GM21367 (cell line): Measurements from ENCODE around the gene FATE1.
"Not testable (repeated sequence)": the region's sequence is repeated elsewhere in the genome, so short reads cannot be mapped to it uniquely, and the experiment has no call there.

Experiments
- ATAC-seq: cut with Tn5 transposase; IDR thresholded peaks from one replicate; pipeline ENCODE4 v1.9.1; 2021; ENCODE audit not compliant: unreplicated experiment

Gene FATE1, protein sequence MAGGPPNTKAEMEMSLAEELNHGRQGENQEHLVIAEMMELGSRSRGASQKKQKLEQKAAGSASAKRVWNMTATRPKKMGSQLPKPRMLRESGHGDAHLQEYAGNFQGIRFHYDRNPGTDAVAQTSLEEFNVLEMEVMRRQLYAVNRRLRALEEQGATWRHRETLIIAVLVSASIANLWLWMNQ

DNA sequence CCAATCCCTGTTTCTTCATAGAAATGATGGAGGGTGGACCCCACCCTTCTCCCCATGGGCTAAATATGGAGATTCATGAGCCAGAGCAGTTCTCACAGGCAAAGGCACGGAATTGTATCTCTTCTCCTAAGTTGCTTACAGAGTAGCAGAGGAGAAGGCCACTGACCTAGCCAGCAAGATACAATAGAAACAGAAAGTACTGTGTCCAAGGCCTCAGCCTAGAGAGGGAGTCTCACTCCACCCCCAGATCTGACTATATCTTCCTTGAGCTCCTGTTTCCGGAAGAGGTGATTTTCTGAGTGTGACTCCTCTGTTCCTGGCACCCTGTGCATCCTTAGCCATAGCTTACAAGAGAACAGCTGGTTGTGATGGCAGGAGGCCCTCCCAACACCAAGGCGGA, at the start of gene FATE1:
TSS of gene FATE1 (plus strand) at position 284 of the 400 bp plus-strand sequence. CDS start at position 369, 85 bp downstream.
- ATAC-seq: no peak

DNA sequence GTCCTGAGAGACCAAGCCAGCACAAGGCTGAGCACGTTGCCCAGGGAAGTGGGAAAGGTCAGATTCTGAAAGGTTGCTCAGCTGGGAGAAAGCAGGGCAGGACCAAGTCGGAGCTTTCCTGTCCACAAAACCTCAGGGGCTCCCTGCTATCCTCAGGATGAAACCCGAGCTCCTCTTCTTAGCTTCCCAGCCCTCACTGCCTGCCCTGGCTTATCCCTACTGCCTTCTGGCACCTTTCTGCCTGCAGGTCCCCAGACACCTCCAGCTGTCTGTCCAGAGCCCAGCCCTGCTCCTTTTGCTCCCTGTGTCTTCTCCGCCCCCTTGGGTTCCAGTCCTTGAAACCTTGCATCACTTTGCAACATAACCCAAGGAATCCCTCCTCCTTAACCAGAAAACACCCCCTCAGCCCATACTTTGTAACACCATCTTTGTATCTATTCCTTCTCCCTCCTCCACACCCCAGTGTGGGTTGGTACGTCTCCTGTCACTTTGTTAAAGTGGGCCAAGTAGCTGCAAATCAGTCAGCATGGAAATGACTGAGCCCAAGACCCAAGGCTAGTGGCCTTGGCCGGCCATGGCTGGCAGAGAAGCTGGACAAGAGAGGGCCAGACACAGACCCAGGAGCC, 40.6 kb upstream of the FATE1 start:
- no peak for ATAC-seq

DNA sequence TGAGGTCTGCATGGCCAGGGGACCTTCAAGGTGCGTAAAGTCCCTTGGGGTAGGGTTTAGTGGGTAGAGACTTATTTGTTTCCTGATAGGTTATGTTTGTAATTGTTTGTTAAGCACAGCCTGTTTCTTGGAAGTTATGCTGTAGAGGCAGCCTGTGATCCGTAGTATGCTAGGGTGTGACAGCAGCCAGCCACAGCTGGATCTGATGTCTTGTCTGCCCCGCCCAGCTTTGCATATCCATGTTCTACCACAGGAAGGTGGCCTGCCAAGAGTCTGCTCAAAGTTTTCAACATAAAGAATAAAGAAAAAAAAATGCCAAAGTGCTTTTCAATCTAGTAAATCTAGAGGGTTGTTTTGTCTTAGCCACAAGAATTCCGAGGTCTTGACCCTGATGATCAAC, 39.6 kb upstream of the FATE1 start:
- ATAC-seq: no peak

DNA sequence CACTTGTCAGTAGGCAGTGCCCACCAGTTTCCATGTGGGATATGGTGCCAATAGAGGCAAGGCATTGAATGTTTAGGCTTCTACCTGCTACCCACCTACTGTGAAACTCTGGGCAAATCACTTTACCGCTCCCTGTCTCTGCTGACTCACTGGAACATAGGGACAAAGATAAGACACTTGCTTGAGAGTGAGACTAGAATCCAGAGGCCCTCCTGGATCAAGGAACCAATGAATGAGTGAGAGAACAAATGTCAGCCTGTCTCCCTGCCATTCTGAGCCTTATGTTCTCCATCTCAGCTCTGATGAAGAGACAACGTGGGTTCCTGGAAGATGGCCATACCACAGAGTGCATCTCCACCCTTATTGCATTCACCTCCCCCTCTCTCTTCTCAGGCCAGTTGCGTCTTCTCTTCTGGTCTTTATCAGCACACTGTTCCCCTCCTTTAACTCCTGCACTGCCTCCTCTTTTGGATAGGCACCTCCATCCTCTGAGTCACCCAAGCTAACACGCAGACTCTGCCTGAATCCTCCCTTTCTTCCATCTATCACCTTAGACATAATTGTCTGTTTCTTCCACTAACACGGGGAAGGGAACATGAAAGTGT, 35.9 kb upstream of the FATE1 start:
- no peak for ATAC-seq

DNA sequence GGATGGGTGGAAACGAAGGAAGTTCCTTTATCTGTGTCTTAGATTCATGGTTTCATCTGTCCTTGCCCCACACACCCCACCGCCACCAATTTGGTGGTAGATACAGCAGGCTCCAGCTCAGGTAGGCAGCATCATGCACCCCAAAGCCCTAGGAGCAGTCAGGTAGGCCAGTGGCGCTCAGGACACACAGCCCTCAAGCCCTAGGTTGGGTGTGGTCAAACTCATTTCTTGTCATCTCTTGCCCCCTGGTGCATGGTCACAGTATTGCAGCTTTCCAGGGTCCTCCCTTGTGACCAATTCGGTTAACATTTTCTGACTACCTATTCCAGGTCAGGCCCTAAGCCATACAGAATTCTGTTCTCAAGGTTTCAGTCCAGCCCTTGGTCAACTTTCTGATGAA, 35.0 kb upstream of the FATE1 start:
- ATAC-seq: peak; percentile 82

DNA sequence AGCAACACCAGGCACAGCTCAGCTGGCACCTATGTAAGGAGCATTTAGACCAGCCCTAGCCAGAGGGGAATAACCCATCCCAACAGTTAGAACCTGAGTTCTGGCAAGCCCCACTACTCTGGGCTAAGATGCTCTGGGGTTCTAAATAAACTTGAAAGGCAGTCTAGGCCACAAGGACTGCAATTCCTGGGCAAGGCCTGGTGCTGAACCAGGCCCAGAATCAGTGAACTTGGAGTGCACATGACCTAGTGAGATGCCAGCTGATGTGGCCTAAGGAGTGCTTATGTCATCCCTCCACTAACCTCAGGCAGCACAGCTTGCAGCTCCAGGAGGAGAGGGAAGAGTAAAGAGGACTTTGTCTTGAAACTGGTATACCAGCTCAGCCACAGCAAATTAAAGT, 28.2 kb upstream of the FATE1 start:
- no peak for ATAC-seq

DNA sequence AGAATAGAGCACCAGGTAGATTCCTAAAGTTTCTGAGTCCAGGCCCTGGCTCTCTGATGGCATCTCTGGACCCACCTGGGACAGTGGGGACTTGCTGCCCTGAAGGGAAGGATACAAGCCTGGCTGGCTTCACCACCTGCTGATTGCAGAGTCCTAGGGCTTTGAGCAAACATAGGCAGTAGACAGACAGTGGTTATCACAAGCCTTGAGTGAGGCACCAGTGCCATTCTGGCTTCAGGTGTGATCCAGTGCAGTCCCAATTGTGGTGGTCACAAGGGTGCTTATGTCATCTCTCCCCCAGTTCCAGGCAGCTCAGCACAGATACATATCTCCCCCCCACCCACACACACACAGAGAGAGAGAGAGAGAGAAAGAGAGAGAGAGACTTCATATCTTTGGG, 27.1 kb upstream of the FATE1 start:
- no peak for ATAC-seq

DNA sequence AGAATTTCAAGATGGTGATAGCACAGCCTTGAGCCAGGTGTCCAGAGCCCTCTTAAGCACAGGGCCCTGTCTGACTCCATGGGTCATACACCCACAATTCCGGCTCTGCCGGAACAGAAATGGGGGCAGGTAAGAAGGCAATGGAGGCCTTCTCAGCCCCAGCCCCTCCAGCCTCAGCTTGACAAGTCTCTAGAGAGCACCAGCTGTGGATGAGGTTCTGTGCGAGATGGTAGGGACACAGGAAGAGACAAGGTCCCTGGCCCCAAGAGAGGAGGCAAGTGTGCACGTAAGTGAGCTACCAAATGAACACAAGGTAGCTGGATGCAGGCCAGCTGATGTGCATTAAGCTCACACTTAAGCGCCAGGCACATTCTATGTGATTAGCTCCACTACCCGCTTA, 23.0 kb upstream of the FATE1 start:
- no peak for ATAC-seq

DNA sequence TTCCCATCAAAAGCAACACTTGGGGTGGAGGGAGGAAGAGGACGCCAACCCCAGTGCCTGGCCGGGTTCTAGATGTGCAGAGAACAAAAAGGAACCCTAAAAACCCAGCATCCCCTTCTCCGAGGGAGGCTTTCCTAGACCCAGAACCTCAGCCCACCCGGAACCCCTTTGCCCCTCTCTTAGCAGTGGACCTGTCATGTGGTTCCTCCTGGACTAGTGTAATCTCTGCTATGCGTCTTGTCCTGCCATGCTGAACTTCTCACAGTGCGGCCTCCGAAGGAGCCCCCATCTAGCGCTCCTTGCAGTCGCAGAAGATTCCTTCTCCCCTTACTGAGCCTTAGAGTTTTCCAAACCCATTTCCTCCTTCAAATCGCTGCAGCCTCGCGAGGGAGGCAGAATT, 21.7 kb upstream of the FATE1 start:
- no peak for ATAC-seq

DNA sequence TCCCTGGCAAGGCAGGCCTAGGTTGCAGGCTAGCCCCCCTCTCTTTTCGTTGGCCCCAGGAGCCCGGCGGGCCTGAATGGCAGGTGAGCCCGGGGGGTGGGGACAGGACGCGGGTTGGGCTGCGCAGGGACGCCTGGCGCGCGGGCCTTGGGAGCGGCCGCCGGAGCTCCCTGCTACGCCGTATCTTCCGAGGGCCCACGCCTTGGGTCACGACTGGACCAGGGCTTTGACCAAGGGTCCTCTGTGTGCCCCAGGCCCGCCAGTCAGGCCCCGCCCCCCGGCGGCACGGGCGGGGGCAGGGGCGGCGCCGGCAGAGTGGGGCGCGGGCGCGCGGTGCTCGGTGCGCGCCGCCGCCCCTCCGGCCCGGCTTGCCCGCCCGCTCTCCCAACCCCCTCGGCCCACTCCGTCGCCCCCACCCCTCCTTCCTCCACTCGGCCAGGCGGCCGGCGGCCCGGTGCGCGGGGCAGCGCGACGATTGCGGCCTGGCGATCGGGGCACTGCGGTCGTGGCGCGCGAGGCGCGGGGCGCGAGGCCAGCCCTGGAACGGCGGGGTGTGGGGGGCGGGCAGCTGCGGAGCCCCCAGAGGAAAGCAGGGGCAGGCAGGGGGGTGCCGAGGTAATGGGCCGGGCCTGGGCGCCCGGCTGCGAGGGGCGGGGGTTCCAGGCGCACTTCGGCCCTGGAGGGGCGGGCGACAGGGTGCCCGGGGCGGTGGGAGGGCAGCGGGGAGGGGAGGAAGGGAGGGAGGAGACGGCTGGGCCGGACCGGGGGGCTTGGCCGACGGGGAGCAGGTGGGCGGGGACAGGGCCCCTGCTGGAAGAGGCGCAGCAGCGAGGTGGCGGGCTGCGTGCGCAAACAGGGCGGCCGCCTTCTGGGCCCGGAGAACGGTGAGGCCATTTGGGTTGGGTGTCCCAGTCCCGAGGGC, 20.9 kb upstream of the FATE1 start, which contains the start of gene PRRG3:
TSS of gene PRRG3 (plus strand) at position 798 of the 922 bp plus-strand sequence. CDS start 3,357 bp downstream, outside the sequence.
- ATAC-seq: no peak

DNA sequence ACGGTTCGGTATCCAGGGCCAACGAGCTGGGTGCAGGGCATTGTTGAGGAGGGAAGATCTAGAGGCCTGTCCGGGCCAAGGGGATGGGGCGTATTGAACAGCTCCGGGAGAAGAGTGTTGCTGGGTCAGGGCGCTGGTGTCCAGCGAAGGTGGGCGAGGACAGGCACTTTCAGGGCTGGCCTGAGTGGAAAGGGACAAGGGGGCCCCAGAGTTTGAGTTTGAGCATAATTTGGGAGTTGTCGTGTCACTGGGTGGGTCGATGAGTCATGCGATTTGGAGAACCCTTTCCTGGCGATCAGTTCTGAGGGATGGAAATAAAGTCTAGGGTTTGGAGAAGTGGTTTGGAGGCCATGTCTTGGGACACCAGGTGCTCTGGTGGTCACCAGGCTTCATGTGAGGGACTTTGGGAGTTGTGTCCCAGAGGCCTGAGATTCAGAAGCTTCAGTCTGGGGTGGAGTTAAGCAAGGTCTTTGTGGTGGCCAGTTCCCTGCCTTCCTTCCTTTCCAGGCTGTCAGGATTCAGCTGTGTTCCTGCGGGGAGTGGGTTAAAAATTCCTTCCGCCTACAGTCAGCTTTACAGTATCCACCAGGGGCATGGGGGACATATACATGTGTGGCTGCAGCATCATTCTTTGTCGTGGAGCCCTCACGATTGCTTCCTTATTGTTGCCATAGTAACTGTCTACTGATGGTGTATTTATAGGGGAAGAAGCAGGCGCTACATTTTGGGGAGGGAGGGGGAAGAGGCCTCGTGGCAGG, 20.1 kb upstream of the FATE1 start:
- no peak for ATAC-seq

DNA sequence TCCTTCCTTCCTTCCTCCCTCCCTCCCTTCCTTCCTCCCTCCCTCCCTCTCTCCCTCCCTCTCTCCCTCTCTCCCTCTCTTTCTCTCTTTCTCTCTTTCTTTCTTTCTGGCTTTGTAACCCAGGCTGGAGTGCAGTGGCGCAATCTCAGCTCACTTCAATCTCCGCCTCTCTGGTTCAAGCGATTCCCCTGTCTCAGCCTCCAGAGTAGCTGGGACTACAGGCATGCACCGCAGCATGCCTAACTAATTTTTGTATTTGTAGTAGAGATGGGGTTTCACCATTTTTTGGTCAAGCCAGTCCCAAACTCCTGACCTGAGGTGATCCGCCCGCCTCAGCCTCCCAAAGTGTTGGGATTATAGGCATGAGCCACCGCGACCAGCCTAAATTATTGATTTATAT, 18.8 kb upstream of the FATE1 start:
- ATAC-seq: not testable (repeated sequence)

DNA sequence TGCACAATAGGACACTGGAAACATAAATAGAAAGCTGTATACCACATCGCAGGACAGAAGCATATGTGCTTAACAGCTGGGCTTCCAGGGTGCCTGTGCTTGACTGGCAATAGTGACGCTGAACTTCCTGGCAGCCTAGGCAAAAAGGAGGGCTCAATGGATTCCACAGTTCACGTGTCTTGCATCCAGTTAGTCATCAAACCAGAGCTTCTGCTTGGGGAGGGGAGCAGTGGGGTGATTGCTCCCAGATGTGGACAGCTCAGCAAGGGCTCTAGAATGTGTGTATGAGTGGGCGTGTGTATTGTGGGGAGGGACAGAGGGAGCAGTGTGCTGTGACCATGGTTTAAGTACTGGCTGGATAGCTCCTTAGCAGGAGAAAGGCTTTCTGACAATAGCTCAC, 18.3 kb upstream of the FATE1 start:
- ATAC-seq: no peak

DNA sequence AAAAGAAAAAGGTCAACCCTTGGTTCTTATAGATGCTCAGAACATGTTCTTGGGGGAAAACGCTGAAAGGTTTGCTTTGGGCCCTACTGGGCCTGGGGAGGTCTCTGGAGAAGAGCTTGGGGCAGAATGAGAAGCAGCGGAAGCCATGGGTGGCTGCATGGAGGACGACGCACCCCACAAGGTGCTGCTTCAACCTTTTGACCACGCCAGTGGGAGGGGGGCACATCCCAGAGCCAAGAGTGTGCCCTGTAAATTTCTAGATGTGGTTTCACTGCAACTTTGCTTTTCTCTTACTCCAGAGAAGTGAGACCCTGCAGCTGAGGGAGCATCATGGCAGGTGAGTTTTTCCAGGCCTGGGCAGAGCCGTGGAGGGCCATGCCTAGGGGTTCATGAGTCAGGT, 17.4 kb upstream of the FATE1 start:
- no peak for ATAC-seq

DNA sequence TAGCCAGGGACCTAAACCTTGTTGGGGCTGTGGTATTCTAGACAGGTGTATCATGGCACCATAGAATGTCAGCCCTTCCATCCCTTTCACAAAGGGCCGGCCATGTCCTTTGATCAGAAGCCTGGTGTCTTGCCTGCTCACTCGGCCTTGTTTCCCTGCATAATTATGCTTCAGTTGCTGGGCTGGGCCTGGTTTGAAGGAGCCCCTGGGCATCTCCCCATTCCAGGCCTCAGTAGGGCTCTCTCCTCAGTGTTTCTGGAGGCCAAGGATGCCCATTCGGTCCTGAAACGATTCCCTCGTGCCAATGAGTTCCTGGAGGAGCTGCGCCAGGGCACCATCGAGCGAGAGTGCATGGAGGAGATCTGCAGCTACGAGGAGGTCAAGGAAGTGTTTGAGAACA, 16.1 kb upstream of the FATE1 start:
- no peak for ATAC-seq

DNA sequence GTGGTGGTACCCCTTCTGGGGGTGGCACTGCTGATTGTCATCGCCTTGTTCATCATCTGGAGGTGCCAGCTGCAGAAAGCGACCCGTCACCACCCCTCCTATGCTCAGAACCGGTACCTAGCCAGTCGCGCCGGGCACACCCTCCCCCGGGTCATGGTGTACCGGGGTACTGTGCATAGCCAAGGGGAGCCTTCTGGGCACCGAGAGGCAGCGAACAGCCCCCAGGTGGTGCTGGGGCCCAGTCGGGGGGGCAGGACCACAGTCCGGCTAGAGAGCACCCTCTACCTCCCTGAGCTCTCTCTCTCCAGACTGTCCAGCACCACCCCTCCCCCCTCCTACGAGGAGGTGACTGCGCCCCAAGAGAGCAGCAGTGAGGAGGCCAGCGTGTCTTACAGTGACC, 15.3 kb upstream of the FATE1 start:
- no peak for ATAC-seq

DNA sequence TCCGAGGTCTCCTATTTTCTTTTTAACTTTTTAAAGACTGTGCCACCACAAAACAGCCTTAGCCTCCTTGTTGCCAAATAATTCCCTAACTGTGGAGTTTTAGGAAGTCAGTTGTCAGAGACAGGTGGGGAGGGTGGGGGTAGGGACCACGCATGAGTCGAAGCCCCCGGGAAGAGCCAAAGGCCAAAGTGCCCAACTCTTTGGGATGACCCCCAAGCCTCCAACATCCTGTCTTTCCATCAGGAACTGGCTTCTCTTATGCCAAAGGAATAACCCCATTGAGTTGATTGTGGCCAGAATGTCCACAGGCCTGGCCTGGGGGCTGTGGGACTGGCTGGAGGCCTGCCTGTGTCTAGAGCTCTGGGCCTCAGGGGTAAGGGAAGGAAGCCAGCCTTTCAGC, 14.8 kb upstream of the FATE1 start:
- ATAC-seq: no peak

DNA sequence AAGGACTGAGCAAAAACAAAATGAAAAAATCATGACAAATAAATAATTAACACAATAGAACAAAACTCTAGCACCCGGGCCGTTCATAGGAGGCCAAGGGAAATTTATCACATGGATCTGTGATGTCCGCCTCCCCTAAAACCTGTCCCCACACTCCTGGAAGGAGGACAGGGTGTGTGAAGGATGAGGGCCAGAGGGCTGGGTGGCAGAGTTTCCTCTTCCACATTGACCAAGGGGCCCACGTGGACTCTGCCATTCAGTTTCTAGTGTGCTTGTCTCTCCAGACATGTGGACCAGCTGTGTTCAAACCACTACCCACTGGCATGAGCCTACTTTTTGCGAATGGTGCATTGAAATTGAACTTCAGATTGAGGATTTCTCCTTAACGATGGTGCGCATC, 14.3 kb upstream of the FATE1 start:
- ATAC-seq: no peak

DNA sequence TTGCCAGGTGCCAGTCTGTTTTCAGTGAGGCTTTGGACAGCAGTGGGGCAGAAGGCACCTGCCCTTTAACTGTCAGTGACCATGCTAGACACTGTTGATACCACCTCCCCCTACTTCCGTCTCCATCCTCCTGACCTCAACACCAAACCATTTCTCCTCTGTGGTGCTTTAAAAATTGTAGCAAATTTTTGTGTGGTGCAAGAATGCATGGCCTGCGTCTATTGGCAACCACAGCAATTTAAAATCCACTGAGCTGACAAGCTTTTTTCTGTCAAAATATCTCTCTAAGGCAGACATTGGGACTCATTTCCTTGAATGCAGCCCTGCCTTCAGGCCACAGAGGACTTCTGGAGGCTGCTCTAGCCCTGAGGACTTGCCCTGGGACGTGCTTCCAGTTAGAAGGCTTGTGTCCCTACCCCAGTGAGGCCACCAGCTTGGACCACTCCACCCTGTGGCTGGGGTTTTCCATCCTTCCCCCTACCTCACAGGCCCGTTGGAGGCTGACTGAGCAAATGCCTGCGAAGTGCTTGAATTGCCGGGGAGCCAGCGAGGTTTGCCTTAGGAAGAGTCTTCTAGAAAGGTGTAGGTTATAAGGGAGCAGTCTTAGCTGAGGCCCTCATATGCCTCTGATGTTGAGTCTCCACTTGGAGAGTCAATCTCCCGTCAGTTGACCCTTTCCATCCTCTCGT, 13.7 kb upstream of the FATE1 start:
- ATAC-seq: no peak

DNA sequence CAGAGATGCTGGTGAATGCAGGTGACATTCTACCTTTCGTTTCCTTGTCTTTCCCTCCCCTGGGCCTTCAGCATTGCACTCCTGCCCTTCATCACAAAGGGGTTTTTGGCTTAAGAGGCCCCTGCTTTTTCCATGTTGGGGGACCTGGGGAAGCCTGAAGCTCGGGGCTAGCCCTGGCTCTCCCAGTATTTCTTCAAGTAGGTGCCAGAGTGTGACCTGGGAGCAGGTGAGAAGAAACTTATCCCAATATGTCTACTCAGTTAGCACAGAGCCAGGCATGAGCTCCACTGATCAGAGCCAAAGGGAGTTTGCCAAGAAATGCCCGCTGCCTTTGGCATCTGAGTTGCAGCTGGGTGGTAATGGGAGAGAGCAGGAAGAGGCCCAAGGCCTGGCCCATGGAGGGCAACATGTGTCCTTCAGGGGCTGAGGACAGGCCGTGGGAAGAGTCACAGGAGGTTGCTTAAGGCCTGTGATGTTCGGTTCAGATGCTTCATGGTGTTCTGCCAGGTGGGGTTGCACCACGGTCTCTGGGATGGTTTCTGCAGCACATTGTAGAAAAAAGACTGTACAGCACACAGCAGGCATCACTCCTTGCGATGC, 13.0 kb upstream of the FATE1 start:
- ATAC-seq: no peak
